HG02623 (cell line): ENCODE data around the gene C2CD2.

ENCODE experiments used
- ATAC-seq: cut with Tn5 transposase; IDR thresholded peaks from one replicate; pipeline ENCODE4 v1.9.1; 2021; ENCODE audit warnings: moderate library complexity; ENCODE audit not compliant: unreplicated experiment

Gene C2CD2

DNA sequence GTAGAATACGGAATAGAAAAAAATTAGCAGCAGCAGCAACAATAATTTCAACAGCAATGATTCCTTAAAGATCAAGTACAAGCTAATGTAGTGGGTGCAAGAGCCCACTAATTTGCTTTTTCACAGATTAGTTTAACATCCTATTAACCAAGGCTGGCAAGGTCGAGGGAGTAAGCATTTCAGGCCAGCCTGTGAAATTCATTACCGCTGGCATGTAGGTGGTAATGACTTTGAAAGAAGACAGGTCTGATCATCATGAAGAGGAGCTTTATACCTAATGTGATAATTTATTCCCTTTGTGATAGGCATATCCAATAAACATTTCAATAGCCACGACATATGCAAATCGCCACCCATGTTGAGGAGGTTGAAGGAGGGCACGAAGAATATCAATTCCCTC lies 63.5 kb downstream of the C2CD2 start:
- ATAC-seq, result no peak

GRCh38 chr21:41888749-41889376 lies 65.0 kb downstream of the C2CD2 start:
- ATAC-seq, result no peak

GRCh38 chr21:41887667-41888066 lies 66.2 kb downstream of the C2CD2 start:
- no peak for ATAC-seq

- ATAC-seq, result no peak
Measured at GRCh38 chr21:41886328-41886727, 67.5 kb downstream of the C2CD2 start.

DNA sequence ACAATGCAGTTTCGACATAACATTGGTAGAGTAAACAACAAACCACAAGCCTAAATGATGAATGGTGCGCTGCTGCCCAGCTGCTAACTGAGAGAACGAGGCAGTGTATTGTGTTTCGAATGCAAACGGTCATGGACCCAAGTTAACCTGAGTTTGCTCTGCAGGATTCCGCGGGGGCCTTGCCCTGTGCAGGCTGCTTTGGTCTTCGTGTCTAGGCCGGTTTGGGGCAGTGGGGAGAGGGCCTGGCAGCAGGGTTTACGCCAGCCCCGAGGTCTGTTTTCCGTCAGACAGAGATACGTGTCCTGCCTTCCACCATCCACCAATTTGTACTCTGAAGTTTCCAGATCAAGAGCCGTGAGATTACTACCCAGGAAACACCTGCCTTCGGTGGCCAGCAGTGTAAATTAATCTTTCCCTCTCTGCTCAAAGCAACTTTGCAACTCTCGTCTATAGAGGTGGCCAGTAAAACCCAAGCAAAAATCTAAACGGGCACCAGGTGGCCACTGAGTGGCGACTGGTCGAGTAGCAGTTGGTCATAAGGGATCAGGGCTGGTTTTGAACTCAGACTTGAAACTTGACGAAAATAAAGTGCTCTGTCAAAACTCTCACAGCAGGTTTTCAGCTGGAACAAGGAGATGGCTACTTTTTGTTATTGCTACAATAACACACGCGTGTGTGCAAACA lies 68.3 kb downstream of the C2CD2 start:
- ATAC-seq, result no peak

DNA sequence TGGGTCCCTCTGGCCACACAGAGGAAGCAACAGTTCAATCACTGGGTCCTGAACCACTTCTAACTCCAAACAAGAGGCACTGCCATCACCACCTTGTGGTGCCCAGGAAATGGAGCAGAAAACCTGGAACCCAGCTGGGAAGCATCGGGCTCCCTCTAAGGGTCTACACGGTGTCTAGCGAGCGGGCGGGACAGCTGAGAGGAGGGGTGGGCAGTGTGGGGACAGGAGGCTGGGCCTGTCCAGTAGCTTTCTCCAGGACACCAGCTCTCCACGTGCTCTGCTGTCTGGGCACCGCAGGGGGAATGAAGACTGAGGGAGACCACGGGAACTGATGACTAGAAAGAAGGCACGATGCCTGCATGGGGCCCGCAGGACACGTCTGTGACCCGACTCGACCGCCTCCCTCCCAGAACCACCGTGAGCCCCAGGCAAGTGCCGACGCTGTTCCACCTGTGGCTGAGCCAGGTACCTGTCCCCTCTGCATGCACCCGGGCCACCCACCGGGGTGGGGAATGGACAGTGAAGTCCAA lies 69.3 kb downstream of the C2CD2 start:
- ATAC-seq, result no peak

- no peak for ATAC-seq
Measured at GRCh38 chr21:41883582-41883981, 70.2 kb downstream of the C2CD2 start.

GRCh38 chr21:41881051-41881450 lies 72.8 kb downstream of the C2CD2 start:
- ATAC-seq, result no peak

DNA sequence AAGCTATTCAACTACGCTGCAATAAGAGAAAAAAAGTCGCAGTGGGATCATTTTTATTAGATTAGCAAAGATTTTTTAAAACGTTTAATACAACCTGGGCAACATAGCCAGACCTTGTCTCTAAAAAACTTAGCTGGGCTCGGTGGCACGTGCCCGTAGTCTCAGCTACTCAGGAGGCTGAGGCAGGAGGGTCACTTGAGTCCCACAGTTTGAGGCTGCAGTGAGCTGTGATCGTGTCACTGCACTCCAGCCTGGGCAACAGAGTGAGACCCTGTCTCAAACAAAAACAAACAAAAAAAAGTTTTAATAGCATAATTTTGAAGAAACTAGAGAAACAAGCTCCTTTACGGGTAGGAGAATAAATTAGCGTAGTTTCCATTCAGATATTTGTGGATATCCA lies 73.7 kb downstream of the C2CD2 start:
- no peak for ATAC-seq

DNA sequence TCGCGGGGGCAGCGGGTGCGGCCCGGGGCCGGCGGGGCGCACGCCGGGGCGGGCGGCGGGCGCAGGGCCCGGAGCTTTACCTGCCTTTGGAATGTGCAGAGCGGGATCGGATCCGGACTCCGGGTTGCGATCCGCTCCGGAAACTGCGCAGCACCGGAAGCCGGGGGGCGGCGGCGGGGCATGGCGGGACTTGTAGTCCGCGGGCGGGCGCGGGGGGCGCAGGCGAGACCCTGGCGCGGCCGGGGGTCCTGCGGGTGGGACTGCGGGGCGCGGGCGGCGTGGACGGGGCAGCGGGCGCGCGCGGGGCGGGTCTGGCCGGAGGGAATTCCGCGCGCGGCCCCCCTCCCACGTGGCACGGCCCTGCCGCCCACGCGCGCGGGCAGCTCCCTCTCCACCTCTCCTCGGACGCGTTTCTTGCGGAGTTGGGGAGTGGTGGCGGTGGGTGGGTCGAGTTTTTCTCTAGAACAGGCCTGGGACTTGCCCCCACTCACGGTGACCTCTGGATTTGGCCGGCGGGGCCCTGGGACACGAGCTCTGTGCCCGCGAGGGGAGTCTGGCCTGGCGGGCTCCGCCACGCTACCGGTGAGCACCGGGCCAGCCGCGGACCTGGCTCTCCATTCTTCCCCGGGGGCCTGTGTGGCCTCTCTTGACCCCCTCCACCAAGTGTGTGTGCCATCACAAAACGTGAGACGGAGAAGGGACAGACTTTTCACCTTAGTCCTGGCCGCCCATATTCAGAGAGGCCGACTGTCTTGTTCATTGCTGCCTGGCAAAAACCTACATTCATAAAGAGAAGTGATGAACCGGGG lies 74.4 kb downstream of the C2CD2 start, which contains the start of gene PRDM15:
TSS of gene PRDM15 (minus strand) at position 155 of the 809 bp plus-strand sequence. CDS start 18,981 bp downstream, outside the sequence.
- peak; percentile 55 for ATAC-seq

- peak; percentile 47 for ATAC-seq
Measured at GRCh38 chr21:41878831-41879189, 75.0 kb downstream of the C2CD2 start.

DNA sequence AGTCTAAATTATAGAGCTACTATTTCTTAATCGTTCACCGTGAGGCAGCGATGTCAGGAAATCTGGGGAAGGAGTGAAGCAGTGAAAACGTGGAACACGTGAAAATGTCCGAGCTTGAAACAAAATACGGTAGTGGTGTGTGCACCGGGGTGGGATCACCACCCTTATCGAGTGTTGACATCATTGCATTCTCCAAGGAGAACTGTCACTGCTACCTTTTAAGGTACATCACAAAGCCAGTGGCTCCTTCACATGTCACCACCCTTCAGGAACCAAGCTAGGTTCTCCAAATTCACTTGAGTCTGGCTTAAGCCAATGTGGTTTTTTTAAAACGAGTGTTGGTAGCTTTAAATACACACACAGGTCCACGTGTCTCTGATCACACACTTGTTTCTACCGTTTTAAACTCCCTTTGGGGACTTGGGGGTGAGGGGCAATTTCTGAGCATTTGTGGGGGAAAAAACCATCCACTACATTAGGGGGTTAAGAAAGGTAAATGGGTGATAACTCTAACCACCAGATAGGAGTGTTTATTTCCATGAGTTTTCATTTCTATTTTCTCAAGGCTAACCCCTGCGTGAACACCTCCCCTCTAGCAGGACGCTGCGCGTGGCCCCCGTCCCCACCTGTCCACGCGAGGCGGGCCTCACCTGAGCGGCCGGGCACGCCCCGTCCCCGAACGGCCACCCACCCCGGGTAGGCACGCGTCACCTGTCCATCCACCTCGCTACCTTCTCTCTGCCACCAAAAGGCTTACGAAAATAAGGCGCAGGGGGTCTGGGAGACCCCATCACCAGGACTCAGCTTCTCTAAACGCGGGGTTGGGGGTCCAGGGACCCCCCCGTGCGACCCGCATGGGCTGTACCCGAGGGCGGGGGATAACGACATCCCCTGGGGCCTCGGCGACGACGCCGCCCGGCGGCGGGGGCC lies 75.7 kb downstream of the C2CD2 start:
- ATAC-seq, result peak; percentile 25

DNA sequence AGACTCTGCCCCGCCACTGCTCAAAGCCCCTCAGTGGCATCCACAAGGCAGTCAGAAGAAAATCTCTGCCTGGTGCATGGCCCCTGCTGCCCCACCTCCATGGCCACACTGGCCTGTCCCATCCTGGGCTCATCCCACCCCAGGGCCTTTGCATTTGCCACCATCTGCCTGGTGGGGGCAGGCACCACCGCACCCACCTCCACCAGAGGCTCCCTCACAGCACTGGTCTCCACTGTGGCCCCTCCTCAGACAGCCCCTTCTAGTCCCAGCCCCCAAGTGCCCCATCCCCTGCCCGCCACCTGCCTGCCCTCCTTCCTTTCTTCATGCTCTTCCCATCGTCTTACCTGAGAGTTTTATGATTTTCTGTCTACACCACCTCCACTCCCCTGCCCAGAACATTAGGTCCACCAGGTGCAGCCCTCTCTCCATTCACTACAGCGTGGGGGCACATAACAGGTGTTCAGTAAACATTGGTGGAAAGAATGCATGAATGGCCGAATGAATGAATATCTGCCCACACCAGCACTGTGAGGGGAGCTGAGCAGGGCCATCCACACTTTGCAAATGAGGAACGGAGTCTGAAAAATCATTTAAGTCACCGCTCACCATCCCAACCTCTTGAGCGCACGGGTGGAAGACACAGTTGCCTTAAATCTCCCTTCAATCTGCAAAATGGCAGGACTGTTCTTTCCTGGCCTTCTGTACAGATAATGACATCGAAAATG lies 76.7 kb downstream of the C2CD2 start:
- ATAC-seq, result no peak

DNA sequence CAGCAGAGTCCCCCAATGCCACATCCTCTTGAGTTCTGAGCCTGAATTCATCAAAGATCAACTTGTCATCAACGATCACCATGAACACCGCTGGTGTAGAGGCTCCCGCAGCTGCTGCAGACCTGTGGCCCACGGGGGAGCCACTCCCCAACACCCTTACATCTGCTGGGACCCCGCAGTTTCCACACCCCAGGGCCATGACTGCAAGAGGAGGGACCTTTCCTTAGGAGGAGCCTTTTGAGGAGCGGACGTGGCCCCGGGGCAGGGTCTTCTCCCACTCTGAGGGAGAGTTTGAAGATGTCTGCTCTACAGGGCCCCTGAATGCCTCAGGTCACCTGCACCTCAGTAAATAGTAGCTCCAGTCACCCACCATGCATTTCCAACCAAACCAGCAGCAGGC lies 77.4 kb downstream of the C2CD2 start:
- ATAC-seq, result no peak

DNA sequence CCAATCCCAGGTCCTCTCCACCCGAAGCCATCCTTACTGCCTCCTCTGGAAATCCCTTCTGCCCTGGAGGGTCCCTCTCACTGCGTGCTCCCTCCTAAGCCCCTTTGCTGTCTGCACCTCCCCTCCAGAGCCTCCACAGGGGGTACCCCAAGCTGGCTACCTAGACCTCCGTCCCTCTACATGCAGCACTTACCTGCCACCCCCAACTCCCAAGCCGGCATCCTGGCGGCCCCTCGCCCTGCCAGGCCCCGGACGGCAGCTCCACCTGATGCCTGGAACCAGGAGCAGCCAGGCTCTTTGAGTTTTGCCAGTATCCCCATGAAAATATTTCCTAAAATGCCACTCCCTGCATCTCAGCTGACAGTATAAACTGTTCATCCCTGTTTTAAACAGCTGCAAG lies 78.7 kb downstream of the C2CD2 start:
- ATAC-seq, result no peak

DNA sequence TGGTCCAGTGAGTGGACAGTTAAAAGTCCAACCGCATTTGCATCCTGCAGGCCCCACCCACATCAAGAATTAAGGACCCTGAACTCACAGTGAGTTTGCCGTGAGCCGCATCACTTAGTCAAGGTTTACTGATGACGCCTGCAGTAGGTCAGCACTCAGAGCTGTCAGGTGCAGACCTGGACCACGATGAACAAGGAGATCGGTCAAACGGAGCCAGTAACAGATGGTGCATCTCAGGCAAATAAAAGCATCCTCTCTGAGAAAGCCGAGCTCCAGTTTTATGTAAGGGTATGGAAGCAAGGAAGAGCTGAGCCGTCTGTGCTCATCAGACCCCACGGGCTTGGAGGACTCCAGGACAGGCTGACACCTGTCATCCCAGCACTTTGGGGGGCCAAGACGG lies 79.2 kb downstream of the C2CD2 start:
- no peak for ATAC-seq

GRCh38 chr21:41873426-41873825 lies 80.4 kb downstream of the C2CD2 start:
- ATAC-seq, result no peak

DNA sequence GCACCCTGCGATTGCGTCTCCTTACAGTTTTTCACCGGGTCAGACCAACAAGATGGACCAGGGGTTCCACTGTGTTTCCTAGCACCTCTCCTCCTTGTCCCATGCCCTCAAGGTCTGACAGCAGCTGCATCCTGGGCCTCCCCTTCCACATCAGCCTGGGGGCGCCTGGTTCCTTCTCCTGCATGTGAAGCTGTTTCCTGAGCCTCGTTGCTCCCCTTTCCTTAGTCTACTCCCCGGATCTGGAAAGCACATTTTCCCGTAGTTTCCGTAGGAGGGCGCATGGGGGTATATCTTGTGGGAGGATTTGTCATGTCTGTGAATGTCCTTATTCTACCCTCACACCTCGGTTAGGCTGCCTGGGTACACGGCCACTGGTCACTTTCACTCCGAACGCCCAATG lies 80.8 kb downstream of the C2CD2 start:
- ATAC-seq, result no peak

- no peak for ATAC-seq
Measured at GRCh38 chr21:41871293-41872030, 82.4 kb downstream of the C2CD2 start.
